Omental fat pad (tissue), 4 donors: ENCODE results near the gene ETV4. TPM values are rescaled to one million over a fixed set of nuclear protein-coding genes. Genes with fewer than 3 reads are reported as not detected.

ENCODE experiments used
- ATAC-seq: fragments of 150-250 bp; one replicate; pipeline ENCODE4 v1.9.1; 2016; ENCODE audit warnings: mild to moderate bottlenecking, moderate library complexity; ENCODE audit not compliant: low FRiP score
- DNase-seq: peaks from one replicate; pipeline ENCODE4 v3.0.0-alpha.2; 2019; ENCODE audit warnings: low spot score
- total RNA-seq, 4 donors: library from RNA; depleted of rRNA; stranded (reverse); fragments of >200 nt; gene quantifications; one replicate each; pipeline ENCODE4 v1.1.0, GENCODE V29; 2016
- TF ChIP-seq, protein P1 (sequence below), 3 donors: fragments of 450-650 bp; IDR thresholded peaks; one replicate each; pipeline ENCODE4 v1.5.1; 2016 to 2017; ENCODE audit warnings: antibody characterized with exemption in 3 of 3, mild to moderate bottlenecking in 3 of 3, moderate library complexity in 2 of 3

ETV4 gene
- total RNA-seq, 4 donors from 2014 or later, result 0.37 to 1.3 TPM; not detected in 2

GRCh38 chr17:43528988-43529814, 16.9 kb downstream of the ETV4 start:
- DNase-seq (no peak), ATAC-seq (no peak)
- TF ChIP-seq, protein P1, sequence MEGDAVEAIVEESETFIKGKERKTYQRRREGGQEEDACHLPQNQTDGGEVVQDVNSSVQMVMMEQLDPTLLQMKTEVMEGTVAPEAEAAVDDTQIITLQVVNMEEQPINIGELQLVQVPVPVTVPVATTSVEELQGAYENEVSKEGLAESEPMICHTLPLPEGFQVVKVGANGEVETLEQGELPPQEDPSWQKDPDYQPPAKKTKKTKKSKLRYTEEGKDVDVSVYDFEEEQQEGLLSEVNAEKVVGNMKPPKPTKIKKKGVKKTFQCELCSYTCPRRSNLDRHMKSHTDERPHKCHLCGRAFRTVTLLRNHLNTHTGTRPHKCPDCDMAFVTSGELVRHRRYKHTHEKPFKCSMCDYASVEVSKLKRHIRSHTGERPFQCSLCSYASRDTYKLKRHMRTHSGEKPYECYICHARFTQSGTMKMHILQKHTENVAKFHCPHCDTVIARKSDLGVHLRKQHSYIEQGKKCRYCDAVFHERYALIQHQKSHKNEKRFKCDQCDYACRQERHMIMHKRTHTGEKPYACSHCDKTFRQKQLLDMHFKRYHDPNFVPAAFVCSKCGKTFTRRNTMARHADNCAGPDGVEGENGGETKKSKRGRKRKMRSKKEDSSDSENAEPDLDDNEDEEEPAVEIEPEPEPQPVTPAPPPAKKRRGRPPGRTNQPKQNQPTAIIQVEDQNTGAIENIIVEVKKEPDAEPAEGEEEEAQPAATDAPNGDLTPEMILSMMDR (IDR thresholded peaks at IDR 0.05), result no peak

GRCh38 chr17:43528319-43528987, 17.7 kb downstream of the ETV4 start:
- ATAC-seq (no peak), DNase-seq (no peak)
- TF ChIP-seq, protein P1 (IDR thresholded peaks at IDR 0.05), result no peak

- DNase-seq (no peak), ATAC-seq (no peak)
- TF ChIP-seq, protein P1 (IDR thresholded peaks at IDR 0.05), result no peak
Observed at GRCh38 chr17:43526886-43527648, 19.1 kb downstream of the ETV4 start.

- DNase-seq, result no peak
- ATAC-seq, result no peak
- TF ChIP-seq, protein P1 (IDR thresholded peaks at IDR 0.05), result no peak
Observed at GRCh38 chr17:43524945-43525575, 21.1 kb downstream of the ETV4 start.

- TF ChIP-seq, protein P1 (IDR thresholded peaks at IDR 0.05), result no peak
- ATAC-seq, result no peak
- no peak for DNase-seq
Observed at GRCh38 chr17:43521389-43521788, 24.8 kb downstream of the ETV4 start.

- ATAC-seq, result no peak
Observed at GRCh38 chr17:43517615-43518386, 28.3 kb downstream of the ETV4 start.

More at GRCh38 chr17:43517615-43518386, 28.3 kb downstream of the ETV4 start:
- TF ChIP-seq, protein P1 (IDR thresholded peaks at IDR 0.05), result no peak
- DNase-seq, result no peak
